MCF 10A (cell line): ENCODE results near the gene BEND5. TPM values are rescaled to one million over a fixed set of nuclear protein-coding genes. Genes with fewer than 3 reads are reported as not detected.

Experiments
- BruUV-seq: library from RNA; stranded (reverse); fragments of 400-500 nt; replicated peaks from 2 replicates; lab custom pipeline; 2021; lab: Mats Ljungman, UMichigan
- CTCF ChIA-PET: fragments of 300-600 bp; sonication (Branson Sonifier 250); formaldehyde crosslinking; extraction: SDS; loops from one replicate; lab custom pipeline; 2021; ENCODE audit warnings: antibody characterized with exemption, inconsistent platforms; lab: Yijun Ruan, JAX
- POLR2A ChIA-PET: fragments of 300-600, 350-650 bp; sonication (Branson Sonifier 250); formaldehyde crosslinking; extraction: SDS; loops from one replicate; lab custom pipeline; 2020; ENCODE audit warnings: antibody characterized with exemption, inconsistent platforms; lab: Yijun Ruan, JAX
- DNase-seq: peaks from one replicate; pipeline ENCODE4 v3.0.0-alpha.2; 2018; ENCODE audit not compliant: unreplicated experiment
- H3K27ac Mint-ChIP-seq: one replicate; pipeline ENCODE4 v1.8.0; 2022; ENCODE audit warnings: mild to moderate bottlenecking, low read depth, mixed read lengths; ENCODE audit not compliant: unreplicated experiment
- H3K27me3 Mint-ChIP-seq: one replicate; pipeline ENCODE4 v1.8.0; 2022; ENCODE audit warnings: mixed read lengths; ENCODE audit not compliant: insufficient read depth, unreplicated experiment
- H3K36me3 Mint-ChIP-seq: one replicate; pipeline ENCODE4 v1.8.0; 2022; ENCODE audit warnings: mild to moderate bottlenecking, moderate library complexity, mixed read lengths; ENCODE audit not compliant: insufficient read depth, unreplicated experiment
- H3K4me1 Mint-ChIP-seq: one replicate; pipeline ENCODE4 v1.8.0; 2022; ENCODE audit warnings: mixed read lengths; ENCODE audit not compliant: insufficient read depth, unreplicated experiment
- H3K4me3 Mint-ChIP-seq: one replicate; pipeline ENCODE4 v1.8.0; 2022; ENCODE audit warnings: mild to moderate bottlenecking, moderate library complexity, mixed read lengths; ENCODE audit not compliant: unreplicated experiment
- H3K9me3 Mint-ChIP-seq: one replicate; pipeline ENCODE4 v1.8.0; 2022; ENCODE audit warnings: mixed read lengths; ENCODE audit not compliant: unreplicated experiment
- CTCF ChIP-seq: fragments of 200-600 bp; IDR thresholded peaks from one replicate; pipeline ENCODE4 v1.8.0; 2022; ENCODE audit warnings: antibody characterized with exemption, mild to moderate bottlenecking; ENCODE audit not compliant: unreplicated experiment
- intact Hi-C: fragments of 100-400 bp; cut with micrococcal nuclease; formaldehyde crosslinking; loops from 2 replicates; pipeline ENCODE4 v1.14.1; 2022
- total RNA-seq: library from RNA; stranded (reverse); gene quantifications from 2 replicates; pipeline ENCODE4 v1.2.3, GENCODE V29; 2022

The BEND5 gene
- total RNA-seq, 1 experiment from 2014 or later, result not detected

- no peak overlapping the region for H3K27ac Mint-ChIP-seq
- H3K27me3 Mint-ChIP-seq, result peaks cover 19% of the 10 kb centered on the region
- H3K4me3 Mint-ChIP-seq, result no peak overlapping the region
- POLR2A ChIA-PET, result no interaction called here
- intact Hi-C loops, result no loop called here
- no peak for DNase-seq
- no peaks in the 10 kb centered on the region for H3K9me3 Mint-ChIP-seq
- H3K36me3 Mint-ChIP-seq, result no peaks in the 10 kb centered on the region
- peaks cover 6% of the 10 kb centered on the region for H3K4me1 Mint-ChIP-seq
- CTCF ChIA-PET, result interaction anchor here (0.8 to 2.5 kb wide), 6 partner anchors 14 to 246 kb away, joined by 3 to 6 read pairs (median 3); no protein-coding TSS in a partner anchor
- no peak for TF ChIP-seq CTCF
- no TSS peak for BruUV-seq
These were observed 26.8 kb upstream of the BEND5 start for GRCh38 chr1:48803474-48803873.

- intact Hi-C loops, result no loop called here
- peaks cover 8% of the 10 kb centered on the region for H3K27me3 Mint-ChIP-seq
- peak; percentile 21 for DNase-seq
- no peaks in the 10 kb centered on the region for H3K36me3 Mint-ChIP-seq
- no peak for TF ChIP-seq CTCF
- no peaks in the 10 kb centered on the region for H3K4me1 Mint-ChIP-seq
- no TSS peak for BruUV-seq
- CTCF ChIA-PET, result no interaction called here
- no peak overlapping the region for H3K4me3 Mint-ChIP-seq
- H3K9me3 Mint-ChIP-seq, result no peaks in the 10 kb centered on the region
- no peak overlapping the region for H3K27ac Mint-ChIP-seq
- POLR2A ChIA-PET, result no interaction called here
These were observed 18.1 kb upstream of the BEND5 start for GRCh38 chr1:48794816-48795215.

- no peak for DNase-seq
- BruUV-seq, result no TSS peak
- intact Hi-C loops, result no loop called here
- ChIA-PET POLR2A (no interaction called here), CTCF (interaction anchor here (0.6 kb wide), 1 partner anchor 122 kb away, joined by 3 read pairs; no protein-coding TSS in a partner anchor)
- H3K36me3 Mint-ChIP-seq, result no peaks in the 10 kb centered on the region
- no peak overlapping the region for H3K27ac Mint-ChIP-seq
- H3K27me3 Mint-ChIP-seq, result no peaks in the 10 kb centered on the region
- no peaks in the 10 kb centered on the region for H3K4me1 Mint-ChIP-seq
- no peak overlapping the region for H3K4me3 Mint-ChIP-seq
- no peak for TF ChIP-seq CTCF
- H3K9me3 Mint-ChIP-seq, result no peaks in the 10 kb centered on the region
These were observed 17.2 kb upstream of the BEND5 start for GRCh38 chr1:48793863-48794262.

- Mint-ChIP-seq H3K4me3 (no peak overlapping the region), H3K27me3 (no peaks in the 10 kb centered on the region), H3K9me3 (no peaks in the 10 kb centered on the region), H3K4me1 (no peaks in the 10 kb centered on the region), H3K36me3 (no peaks in the 10 kb centered on the region), H3K27ac (no peak overlapping the region)
- POLR2A ChIA-PET, result interaction anchor here (0.7 kb wide), 1 partner anchor 8 kb away, joined by 3 read pairs; no protein-coding TSS in a partner anchor
- no peak for TF ChIP-seq CTCF
- BruUV-seq, result no TSS peak
- CTCF ChIA-PET, result no interaction called here
- no peak for DNase-seq
- intact Hi-C loops, result no loop called here
These were observed 16.3 kb upstream of the BEND5 start for GRCh38 chr1:48792961-48793360.
